Measurements from ENCODE around the gene CCDC148. TPM values are rescaled to one million over a fixed set of nuclear protein-coding genes. Genes with fewer than 3 reads are reported as not detected.

CCDC148 gene
- total RNA-seq (1 to 10 TPM; 2.3 to 5.0 TPM), polyA plus RNA-seq (ENCODE audit: insufficient read depth, low read depth, low replicate concordance) (5.7 TPM)
- long read RNA-seq, donor 1 = 0 reads
- long read RNA-seq, donor 2 = 0 reads

GRCh38 chr2:158456309-158457066, at the start of gene CCDC148, which contains the start of gene PKP4:
Gene CCDC148 (minus strand): TSS chr2:158456753. CDS start chr2:158456439, 314 bp downstream.
Gene PKP4 (plus strand): TSS chr2:158456952. CDS start chr2:158533185, 76,233 bp downstream.
- DNase-seq = peak; percentile 95
- H3K36me3 ChIP-seq (ENCODE audit: low read depth, missing control alignments) = no peaks in the 10 kb centered on the region
- TF ChIP-seq POLR2A (IDR thresholded peaks at IDR 0.05) (no peak), CTCF (IDR thresholded peaks at IDR 0.05) (peak in 1 of 3 experiments; percentile 32)
- intact Hi-C loops (cut with DNase I; ENCODE audit: low total_unique reads) = no loop called here
- peak within 1 kb of the TSS; percentile 79 to 84 for H3K4me3 ChIP-seq
- no peaks in the 10 kb centered on the region for H3K27me3 ChIP-seq
- H3K9me3 ChIP-seq = no peaks in the 10 kb centered on the region
- 0% methylated on average over 2 to 43 of the region's 48 CpGs for WGBS, 2 donors
- peak within 1 kb of the TSS; percentile 90 to 95 for H3K27ac ChIP-seq
- peaks cover 8% of the 10 kb centered on the region for H3K4me1 ChIP-seq

- 73 to 84% methylated on average over 4 of the region's 4 CpGs for WGBS, 2 donors
- Histone ChIP-seq H3K9me3 (no peaks in the 10 kb centered on the region), H3K27ac (no peak overlapping the region), H3K4me1 (peaks cover 7% of the 10 kb centered on the region), H3K27me3 (no peaks in the 10 kb centered on the region), H3K36me3 (ENCODE audit: low read depth, missing control alignments) (no peaks in the 10 kb centered on the region), H3K4me3 (no peak overlapping the region)
- intact Hi-C loops (cut with DNase I; ENCODE audit: low total_unique reads) = no loop called here
- DNase-seq = no peak
- TF ChIP-seq CTCF (IDR thresholded peaks at IDR 0.05) (no peak), POLR2A (IDR thresholded peaks at IDR 0.05) (no peak)
Observed at GRCh38 chr2:158505448-158505934, 48.9 kb upstream of the CCDC148 start.

GRCh38 chr2:158504088-158504487, 47.5 kb upstream of the CCDC148 start:
- Histone ChIP-seq H3K4me3 (no peak overlapping the region), H3K9me3 (no peaks in the 10 kb centered on the region), H3K4me1 (peaks cover 12% of the 10 kb centered on the region), H3K36me3 (ENCODE audit: low read depth, missing control alignments) (no peaks in the 10 kb centered on the region), H3K27me3 (no peaks in the 10 kb centered on the region), H3K27ac (no peak overlapping the region)
- intact Hi-C loops (cut with DNase I; ENCODE audit: low total_unique reads) = no loop called here
- no peak for DNase-seq
- 87 to 90% methylated on average over 3 of the region's 3 CpGs for WGBS, 2 donors
- TF ChIP-seq CTCF (IDR thresholded peaks at IDR 0.05) (no peak), POLR2A (IDR thresholded peaks at IDR 0.05) (no peak)

GRCh38 chr2:158502974-158503373, 46.4 kb upstream of the CCDC148 start:
- intact Hi-C loops (cut with DNase I; ENCODE audit: low total_unique reads) = no loop called here
- TF ChIP-seq POLR2A (IDR thresholded peaks at IDR 0.05) (no peak), CTCF (IDR thresholded peaks at IDR 0.05) (no peak)
- 79 to 85% methylated on average over 2 of the region's 2 CpGs for WGBS, 2 donors
- peaks cover 14% of the 10 kb centered on the region for H3K4me1 ChIP-seq
- no peak for DNase-seq
- H3K4me3 ChIP-seq = no peak overlapping the region
- no peaks in the 10 kb centered on the region for H3K36me3 ChIP-seq (ENCODE audit: low read depth, missing control alignments)
- H3K27me3 ChIP-seq = no peaks in the 10 kb centered on the region
- no peak overlapping the region for H3K27ac ChIP-seq
- H3K9me3 ChIP-seq = no peaks in the 10 kb centered on the region

Measured in testis (tissue), 5 donors.